GM12878 (cell line): ENCODE data around the gene GMDS.

Source experiments
- EED ChIP-seq: sonication (generic); IDR thresholded peaks from 2 replicates; pipeline ENCODE4 v1.6.1; 2016; ENCODE audit warnings: antibody characterized with exemption, low read depth
- POLR2AphosphoS5 ChIP-seq: IDR thresholded peaks from 2 replicates; pipeline ENCODE4 v1.6.1; 2011; ENCODE audit warnings: mild to moderate bottlenecking, low read length, inconsistent platforms
- ZNF274 ChIP-seq: IDR thresholded peaks from one replicate; pipeline ENCODE4 v1.8.0; 2011; ENCODE audit not compliant: insufficient read length, insufficient read depth

- TF ChIP-seq POLR2AphosphoS5 (no peak), ZNF274 (no peak), EED (no peak)
Measured at GRCh38 chr6:2185466-2185865, 59.9 kb downstream of the GMDS start.
